HG03575 (cell line): ENCODE results near the gene WDR41.
"Not testable (repeated sequence)": the region's sequence is repeated elsewhere in the genome, so short reads cannot be mapped to it uniquely, and the experiment has no call there.

Experiments
- ATAC-seq: cut with Tn5 transposase; IDR thresholded peaks from one replicate; pipeline ENCODE4 v1.9.1; 2021; ENCODE audit not compliant: unreplicated experiment, insufficient number of reproducible peaks, low FRiP score; ENCODE audit errors: extremely low read depth

The WDR41 gene

DNA sequence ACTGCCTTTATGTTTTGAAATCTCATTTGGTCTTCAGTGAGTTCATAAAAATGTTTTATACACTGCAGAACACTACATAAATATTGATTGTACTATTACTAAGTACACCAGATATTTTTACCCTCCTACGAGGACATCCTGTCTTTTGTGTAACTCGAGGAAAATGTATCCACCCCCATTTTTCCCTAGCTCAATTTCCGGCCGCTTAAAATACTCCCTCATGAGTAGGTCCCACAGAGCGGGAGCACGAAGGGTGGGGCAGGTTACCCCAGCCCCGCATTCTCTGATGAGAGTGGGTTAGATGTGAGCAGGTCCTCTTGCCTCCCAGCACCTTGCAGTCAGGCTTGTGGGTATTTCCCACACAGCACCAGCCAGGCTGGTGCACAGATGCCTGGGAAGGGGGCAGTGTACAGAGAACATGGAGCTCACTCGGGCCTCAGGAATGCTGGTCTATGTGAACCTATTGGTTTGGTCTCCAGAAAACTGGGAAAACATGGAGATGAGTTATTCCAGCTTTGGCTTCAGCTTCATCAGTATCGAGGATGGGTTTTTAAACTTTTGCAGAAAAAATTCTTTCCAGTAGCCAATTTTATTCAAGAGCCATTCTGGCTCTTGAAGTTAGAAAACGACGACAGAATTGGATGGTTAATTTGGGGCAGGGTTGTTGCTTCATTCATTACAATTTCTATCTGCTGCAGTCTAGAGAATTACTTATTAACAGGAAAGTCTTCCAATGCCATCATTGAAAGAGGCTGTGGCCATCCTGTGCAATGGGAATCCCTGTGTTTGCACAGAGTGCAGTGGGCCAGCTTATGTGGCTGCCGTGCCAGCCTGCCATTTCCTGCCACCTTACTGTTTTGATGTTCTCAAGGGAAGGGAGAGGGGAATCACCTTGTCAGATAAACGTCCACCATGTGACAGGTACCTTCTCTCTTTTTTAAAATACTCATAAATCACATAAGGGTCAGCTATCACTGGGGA, 73.2 kb downstream of the WDR41 start:
- no peak for ATAC-seq

DNA sequence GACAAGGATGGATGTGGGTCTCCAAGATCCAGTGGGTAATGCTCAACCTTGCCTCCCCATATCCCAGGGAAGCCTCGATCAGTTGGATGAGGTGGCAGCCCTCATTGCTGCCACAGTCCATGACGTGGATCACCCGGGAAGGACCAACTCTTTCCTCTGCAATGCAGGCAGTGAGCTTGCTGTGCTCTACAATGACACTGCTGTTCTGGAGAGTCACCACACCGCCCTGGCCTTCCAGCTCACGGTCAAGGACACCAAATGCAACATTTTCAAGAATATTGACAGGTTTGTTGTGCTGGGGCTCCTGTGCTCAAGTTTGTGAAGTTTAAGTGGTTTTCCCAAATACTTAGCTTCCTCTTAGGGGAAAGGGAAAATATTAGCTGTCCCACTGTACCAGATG, 74.0 kb downstream of the WDR41 start:
- ATAC-seq, result no peak

DNA sequence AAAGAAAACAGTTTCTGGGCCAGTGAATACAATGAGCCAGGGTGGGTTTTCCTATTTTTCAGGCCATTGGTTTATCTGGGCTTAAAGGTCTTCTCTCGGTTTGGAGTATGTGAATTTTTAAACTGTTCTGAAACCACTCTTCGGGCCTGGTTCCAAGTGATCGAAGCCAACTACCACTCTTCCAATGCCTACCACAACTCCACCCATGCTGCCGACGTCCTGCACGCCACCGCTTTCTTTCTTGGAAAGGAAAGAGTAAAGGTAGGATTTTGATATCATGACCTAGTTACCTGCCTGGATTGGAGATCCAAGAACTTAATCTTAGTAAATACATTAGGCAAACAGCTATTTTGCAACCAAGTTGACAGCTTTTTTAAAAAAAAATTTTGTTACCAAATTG, 79.1 kb downstream of the WDR41 start:
- no peak for ATAC-seq

DNA sequence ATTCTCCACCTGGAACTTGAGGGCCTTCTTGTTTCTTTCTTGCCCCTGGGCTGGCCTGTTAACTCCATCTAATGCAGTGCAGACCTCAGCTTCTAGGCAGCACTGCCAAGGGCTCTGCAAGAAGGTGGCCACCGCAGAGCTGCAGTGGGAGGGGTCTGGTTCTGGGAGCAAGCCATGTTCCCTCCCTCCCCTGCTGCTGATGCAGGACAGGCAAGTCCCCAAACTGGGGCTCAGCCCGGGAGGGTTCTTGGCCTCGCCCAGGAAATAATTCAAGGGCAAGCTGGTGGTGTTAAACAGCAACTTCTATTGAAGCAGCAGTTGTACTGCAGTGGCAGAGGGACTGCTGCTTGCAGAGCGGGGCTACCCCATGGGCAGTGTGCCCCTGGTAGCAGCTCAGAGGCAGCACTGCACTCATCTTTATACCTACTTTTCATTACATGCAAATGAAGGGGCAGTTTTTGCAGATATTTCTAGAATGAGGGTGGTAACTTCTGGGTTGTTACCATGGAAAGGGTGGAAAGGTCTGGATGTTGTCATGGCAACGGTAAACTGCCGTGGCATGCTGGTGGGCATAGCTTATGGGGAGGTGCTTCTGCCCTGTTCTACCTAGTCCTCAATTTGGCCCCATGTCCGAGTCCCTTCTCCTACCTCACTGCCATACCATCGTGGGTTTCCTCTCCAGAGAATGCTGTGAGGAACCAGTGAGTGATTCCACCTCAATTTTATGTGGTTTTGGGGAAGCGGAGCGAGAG, 82.1 kb downstream of the WDR41 start:
- ATAC-seq, result no peak

DNA sequence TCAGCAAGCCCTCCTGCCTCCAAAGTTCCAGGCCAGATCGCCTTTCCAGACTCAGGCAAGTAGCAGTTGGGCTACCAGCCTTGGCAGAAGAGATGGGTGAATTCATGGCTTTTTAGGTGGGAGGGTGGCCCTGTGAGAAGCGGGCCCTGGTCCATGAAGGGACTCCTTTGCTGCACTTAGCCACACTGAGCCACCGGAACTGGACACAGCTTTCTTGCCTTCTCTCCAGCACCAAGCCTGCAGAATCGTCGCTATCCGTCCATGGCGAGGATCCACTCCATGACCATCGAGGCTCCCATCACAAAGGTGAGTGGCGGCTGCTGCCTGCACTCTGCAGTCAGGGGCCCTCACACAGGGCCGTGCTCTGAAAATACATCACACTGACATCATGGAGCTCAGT, 85.0 kb downstream of the WDR41 start:
- no peak for ATAC-seq

DNA sequence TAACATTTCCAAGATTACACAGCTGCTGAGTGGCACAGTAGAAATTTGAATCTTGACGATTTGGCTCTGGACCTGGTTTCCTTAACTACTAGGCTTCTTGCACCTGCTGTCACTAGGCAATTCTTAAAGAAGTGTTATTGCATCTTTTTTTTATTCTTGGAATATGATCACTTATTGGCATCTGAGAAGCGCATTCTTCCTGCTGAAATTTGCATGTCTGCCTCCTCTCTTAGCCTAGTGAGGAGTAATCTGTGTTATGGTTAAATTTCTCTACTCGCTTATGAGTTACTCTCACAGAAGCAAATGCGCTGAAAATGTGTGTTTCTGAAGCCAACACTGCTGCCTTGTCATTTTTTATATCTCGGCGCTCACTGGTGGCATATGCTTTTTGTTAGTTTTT, 89.3 kb downstream of the WDR41 start:
- ATAC-seq, result no peak

DNA sequence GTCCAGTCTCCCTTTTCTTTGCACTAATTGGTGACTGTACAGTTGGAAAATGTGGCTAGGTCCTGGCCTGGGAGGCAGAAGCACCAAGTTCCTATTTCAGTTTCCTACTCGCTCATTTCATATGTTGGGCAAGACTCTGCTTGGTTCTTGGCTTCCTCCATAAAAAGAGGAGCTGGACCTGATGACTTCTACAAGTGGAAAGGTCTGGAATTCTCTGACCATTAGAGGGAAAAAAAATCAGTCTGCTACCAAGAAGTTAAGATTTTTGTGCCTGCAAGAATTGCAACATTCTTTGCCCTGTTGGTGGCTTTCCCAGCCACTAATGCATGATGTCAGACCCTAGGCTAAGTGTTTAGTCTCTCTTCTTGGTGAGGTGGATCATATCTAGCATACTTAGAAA, 91.5 kb downstream of the WDR41 start:
- no peak for ATAC-seq

DNA sequence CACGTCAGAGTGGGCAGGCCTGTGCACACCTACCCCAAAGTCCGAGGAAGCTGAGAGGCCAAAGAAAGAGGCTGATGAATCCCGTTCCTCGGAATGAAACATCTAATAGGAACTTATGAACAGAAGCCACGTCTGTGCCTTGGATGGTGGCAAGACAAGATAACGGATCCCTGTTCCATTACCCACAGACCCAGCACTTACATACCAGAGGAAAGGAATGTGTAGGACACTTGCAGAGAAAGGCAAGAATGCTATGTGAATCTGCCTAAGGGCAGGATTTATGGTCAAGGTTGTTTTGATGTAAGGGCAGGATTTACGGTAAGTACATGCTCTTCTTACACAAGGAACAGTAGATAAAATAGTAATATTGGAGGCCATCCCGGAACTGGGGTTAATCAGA, 93.2 kb downstream of the WDR41 start:
- no peak for ATAC-seq

DNA sequence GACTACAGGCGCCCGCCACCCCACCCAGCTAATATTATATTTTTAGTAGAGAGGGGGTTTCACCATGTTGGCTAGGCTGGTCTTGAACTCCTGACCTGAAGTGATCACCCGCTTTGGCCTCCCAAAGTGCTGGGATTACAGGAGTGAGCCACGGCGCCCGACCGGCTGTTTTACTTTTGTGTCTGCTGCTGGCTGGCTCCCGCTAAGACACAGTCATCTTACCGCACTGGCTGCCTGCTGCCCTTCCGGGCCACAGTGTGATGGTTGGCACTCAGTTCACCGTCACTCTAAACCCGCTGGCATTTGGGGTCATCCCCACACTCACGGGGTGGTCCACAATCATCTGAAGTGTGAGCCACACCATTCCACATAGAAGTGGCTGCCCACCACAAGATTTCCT, 93.7 kb downstream of the WDR41 start:
- no peak for ATAC-seq

DNA sequence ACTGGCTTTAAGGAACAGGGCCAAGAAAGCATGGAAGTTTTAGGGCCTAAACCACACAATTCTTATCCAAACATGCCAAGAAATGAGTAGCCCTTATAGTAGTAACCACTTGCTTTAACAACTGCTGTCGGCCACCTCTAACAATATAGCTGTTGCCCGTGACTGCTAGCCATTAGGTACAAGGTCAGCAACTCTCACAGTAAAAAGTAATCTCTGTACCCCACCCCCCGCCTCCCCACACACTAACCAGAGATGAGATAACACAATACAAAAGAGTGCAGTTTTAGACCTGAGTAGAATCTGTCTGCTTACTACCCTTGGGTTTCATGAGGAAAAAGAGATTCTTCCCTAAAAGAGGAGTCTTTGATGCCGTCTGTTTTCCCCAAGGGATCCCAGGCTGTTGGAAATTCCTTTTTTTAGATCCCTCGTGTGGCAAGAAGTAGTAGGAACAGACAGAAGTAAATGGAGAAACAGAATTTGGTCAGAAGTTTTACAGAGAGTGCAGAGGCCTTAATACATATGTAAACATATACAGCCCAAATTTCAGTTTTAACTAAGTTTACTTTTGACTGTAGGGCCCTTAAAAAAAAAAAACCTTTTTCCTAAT, 94.3 kb downstream of the WDR41 start:
- no peak for ATAC-seq

DNA sequence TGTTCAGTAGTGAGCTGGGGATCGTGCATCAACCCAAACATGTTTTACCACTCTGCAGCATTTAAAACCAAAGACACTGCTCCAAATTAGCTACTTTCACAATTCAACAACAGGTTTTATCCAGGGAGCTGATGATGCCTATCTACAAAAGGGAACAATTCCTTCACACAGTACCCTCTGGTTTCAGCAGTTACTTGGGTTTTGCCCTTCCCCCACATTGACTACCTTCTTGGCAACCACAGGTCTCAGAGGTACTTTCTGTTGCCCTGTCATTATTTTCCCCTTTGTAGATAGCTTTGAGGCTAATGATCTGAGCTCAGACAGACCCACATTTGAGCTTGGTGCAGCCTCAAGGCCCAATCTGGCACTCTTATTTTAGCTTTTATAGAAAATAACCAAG, 96.1 kb downstream of the WDR41 start:
- no peak for ATAC-seq

DNA sequence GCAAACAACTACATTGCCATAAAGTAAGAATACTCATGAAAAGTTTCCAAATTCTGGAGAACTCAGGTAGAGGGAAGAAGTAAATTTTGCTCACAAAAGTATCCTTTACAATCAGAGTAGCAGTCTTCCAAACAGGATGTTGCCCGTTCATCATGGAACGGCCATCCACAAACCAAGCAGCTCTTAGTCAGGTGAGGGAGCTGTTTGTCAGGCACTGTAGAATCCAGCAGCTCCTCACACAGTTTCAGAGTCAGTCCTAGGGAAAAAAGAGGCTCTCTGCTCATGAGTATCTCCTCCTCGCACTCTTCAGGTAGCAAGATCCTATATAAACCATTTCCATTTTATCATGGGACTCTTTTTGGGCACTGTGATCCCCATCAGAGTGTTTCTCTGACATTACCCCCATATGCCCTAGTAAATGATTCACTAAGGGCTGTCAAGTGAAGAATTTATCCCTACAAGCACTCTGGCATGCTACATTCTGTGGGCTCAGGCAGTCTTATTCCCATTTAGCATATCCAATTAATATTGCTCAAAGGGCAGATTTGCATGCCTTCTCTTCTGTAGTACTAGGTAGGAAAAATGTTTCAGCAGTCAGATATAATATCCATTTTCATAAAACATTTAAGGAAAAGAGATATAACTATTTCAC, 97.9 kb downstream of the WDR41 start:
- ATAC-seq, result no peak

DNA sequence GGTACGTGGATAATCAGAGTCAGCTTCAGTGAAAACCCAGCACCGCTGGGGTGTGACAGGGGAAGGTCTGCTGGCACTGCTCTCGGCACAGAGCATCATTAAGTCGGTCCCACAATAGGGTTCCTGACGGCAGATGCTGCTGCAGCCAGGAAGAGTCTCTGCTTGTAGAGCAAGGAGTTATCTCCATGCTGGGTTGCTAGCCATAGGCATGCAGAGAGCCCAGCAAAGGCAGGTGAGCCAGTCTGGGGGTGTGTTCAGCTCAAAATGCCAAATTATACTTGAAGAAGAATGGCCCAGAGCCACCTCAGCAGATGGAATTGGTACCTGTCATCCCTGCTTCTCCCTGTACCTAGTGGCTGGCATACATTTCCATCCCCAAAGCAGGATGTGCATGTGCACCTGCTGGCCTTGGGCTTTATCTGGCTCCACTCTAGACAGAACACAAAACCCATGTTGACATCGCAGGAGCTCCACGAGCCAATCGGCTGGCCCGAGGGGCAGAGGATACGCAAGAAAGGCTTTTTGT, 100.8 kb downstream of the WDR41 start:
- ATAC-seq, result no peak

DNA sequence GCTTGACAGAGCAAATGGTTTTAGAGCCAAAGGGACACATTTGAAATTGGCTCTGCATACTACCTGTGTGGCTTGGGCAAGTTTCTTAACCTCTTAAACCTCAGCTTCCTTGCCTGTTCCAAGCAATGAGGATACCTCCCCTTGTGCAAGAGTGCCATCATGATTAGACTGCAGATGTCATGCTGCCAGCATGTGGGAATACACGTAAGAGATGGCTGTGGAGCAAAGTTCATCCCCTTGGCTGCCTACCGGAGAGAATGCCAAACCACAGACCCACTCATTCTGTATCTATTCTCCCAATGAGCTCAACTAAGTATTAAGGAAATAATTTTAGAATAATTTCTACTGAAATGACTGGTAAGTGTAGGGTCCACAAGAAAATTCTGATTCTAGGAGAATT, 101.3 kb downstream of the WDR41 start:
- ATAC-seq, result no peak

DNA sequence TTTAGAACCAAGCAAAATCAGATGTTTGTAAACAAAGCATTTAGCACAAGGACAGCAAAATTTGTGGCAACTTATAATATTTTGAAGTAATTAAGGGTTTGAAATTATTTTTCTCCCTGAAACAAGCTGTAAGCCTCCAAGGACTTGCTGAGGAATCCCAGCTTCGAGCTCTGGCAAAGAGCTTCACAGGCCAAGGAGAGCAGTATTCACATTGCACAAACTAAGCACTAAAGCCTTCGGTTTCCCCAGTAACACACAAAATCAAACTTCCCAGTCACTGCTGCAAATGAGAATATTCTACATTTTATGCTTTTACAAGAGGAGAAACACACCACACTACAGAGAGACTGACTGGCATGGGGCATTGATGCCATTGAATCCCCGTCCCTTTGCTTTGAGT, 101.9 kb downstream of the WDR41 start:
- no peak for ATAC-seq

DNA sequence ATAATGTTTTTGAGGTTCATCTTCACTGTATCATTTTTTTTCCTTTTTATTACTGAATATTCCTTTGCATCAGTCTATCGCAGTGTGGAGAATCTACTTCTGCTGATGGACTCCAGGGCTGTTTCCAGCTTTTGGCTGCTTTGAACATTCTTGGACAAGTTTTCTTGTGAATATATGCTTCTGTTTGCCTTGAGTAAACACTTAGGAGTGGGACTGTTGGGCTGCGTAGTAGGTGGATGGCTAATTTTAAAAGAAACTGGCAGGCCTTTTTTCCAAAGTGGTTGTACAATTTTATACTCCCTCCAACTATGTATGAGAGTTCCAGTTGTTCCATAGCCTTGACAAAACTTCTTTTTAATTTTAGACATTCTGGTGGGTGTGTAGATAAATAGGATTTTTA, 102.4 kb downstream of the WDR41 start:
- no peak for ATAC-seq

DNA sequence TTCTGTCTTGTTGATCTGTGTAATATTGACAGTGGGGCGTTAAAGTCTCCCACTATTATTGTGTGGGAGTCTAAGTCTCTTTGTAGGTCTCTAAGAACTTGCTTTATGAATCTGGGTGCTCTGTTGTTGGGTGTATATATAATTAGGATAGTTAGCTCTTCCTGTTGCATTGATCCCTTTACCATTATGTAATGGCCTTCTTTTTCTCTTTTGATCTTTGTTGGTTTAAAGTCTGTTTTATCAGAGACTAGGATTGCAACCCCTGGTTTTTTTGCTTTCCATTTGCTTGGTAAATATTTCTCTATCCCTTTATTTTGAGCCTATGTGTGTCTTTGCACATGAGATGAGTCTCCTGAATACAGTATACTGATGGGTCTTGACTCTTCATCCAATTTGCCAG, 105.8 kb downstream of the WDR41 start:
- not testable (repeated sequence) for ATAC-seq

DNA sequence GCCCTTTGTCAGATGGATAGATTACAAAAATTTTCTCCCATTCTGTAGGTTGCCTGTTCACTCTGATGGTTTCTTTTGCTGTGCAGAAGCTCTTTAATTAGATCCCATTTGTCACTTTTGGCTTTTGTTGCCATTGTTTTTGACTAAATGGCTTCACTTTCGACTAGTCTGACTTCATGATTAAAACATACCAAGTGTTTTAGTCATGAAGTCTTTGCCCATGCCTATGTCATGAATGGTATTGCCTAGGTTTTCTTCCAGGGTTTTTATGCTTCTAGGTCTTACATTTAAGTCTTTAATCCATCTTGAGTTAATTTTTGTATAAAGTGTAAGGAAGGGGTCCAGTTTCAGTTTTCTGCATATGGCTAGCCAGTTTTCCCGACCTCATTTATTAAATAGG, 108.8 kb downstream of the WDR41 start:
- ATAC-seq, result not testable (repeated sequence)
